ENCODE measurements around the gene NTHL1.

Gene NTHL1

DNA sequence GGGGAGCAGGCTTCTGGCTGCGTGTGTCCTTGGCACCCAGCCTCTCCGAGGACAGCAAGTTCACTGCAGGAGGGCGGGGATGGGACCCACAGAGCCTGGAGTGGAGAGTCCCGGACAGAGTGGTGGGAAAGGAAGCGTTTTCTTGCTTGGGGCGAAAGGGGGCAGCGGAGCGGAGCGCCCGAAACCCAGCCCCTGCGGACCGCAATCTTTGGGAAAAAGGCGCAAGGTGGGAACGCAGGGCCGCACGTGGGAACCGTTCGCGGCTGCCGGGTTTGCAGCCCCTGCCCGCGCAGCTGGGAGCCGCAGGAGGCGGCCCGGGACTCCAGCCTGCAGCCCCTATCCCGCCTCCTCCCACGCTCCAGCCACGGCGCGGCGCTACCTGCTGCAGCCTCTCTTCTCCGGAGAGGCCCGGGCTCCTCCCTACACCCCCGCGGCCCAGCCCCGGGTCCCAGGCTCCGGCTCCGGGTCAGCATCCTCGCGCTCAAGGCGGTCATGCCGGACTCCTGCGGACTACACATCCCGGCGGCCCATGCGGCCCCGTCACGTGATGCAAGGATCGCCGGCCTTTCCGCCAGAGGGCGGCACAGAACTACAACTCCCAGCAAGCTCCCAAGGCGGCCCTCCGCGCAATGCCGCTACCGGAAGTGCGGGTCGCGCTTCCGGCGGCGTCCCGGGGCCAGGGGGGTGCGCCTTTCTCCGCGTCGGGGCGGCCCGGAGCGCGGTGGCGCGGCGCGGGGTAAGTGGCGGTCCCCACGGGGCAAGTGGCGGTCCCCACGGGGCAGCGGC is at the start of gene NTHL1, which contains the start of gene TSC2:
TSS of gene NTHL1 (minus strand) at position 505 of the 786 bp plus-strand sequence. CDS start at position 494, 11 bp downstream.
TSS of gene TSC2 (plus strand) at position 656 of the 786 bp plus-strand sequence. CDS start 631 bp downstream, outside the sequence.
- DNase-seq = peak; percentile 95

DNA sequence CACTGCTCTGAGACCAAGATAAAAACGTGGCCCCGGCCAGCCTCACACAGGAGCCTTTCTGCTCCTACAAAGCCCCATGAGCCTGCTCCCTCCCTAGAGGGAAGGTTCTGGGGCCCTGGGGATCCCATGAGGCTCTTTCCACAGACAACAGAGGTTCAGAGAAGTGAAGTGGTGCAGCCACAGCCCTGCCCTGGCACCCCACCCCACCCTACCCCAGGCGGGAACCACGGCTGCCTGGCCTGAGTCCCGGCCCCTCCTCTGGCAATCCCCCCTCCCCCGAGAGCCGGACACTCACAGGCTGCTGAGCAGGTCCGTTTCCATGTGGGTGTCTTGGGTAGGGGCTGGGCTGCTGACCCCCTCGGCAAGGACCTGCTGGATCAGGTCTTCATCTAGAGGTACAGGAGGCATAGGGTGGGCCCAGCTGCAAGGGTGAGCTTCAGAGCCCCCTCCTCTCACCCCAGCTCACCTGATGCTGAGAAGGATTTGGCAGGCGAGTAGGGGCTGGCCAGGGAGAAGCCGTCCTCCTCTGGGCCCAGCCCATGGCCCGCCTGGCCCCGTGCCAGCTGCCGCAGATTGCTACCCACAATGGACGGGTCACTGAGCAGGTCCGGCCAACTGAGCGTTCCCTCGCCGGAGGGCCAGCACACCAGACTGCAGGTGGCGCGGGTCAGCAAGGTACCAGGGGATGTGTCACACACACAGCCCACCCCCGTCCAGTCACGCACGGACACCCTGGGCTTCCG is 49.4 kb upstream of the NTHL1 start:
- no peak for DNase-seq

GRCh38 chr16:2095918-2096582 is 48.4 kb upstream of the NTHL1 start:
- no peak for DNase-seq

DNA sequence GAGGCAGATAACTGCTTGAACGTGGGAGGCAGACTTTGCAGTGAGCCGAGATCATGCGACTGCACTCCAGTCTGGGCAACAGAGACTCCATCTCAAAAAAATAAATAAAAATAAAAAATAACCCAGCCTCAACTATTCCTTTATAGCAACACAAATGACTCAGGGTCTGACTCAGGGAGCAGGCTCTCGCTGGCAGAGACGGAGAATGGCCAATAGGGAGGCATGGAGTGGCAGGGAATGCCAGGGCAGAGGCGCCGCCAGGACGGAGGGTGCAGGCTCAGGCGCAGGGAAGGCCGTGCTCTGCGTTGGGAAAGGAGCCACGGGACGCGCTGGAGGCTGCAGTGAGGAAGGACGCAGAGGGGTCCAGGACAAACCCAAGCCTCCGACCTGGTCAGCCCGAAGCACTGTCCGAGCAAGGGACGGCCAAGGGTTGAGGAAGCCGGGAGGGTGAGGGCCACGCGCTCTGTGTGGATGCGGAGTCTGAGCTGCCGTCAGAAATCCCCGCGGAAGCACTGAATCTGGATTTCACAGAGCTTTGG is 47.8 kb upstream of the NTHL1 start:
- no peak for DNase-seq

DNA sequence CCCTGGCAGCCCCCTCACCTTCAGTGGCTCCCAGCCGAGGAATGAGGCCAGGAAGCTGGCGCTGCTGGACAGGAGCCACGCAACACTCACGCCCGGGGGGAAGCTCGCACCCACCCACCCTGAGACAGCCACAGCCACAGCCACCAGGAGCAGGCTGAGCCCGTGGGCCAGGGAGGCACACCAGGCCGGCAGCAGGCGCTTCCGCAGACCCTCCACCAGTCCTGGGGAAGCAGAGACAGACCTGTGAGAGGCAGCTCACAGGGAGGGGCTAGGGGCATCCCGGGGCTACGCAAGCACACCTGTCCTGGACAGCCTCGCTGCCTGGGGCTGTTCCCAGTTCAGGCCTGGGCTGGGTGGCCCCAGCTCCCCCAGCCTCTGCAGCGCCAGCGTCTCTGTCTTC is 46.2 kb upstream of the NTHL1 start:
- no peak for DNase-seq

GRCh38 chr16:2092866-2093265 is 45.2 kb upstream of the NTHL1 start:
- no peak for DNase-seq

GRCh38 chr16:2092256-2092620 is 44.6 kb upstream of the NTHL1 start:
- no peak for DNase-seq

- DNase-seq = no peak
Measured at GRCh38 chr16:2091547-2092255, 44.1 kb upstream of the NTHL1 start.

GRCh38 chr16:2090777-2091546 is 43.3 kb upstream of the NTHL1 start:
- no peak for DNase-seq

GRCh38 chr16:2090481-2090776 is 42.8 kb upstream of the NTHL1 start:
- DNase-seq = no peak

GRCh38 chr16:2089706-2090480 is 42.3 kb upstream of the NTHL1 start:
- no peak for DNase-seq

DNA sequence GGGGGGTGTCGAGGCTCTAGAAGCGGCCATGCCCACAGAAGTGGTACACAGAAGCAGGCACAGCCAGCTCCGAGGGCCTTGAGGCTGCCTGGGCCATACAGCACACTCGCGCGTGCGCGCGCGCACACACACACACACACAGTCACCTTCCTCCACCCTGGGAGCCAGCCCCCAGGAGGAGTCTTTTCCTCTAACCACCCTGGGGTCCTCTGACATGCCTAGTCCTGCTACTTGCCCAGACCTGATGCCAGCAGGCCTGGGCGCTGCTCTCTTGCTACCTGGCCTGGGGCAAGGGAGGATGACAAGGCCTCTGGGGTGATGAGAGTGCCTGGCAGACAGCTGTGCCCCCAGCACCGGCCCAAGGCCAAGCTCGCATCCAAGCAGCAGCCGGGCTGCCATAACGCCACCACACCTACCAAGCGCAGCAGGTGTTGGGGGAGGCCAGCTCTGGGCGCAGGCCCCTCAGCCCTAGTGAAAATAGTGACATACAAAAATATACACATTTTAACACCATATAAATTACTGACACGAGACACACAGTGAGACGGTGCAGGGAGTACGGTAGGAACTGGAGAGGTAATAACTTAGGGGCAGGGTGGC is 41.2 kb upstream of the NTHL1 start:
- no peak for DNase-seq

DNA sequence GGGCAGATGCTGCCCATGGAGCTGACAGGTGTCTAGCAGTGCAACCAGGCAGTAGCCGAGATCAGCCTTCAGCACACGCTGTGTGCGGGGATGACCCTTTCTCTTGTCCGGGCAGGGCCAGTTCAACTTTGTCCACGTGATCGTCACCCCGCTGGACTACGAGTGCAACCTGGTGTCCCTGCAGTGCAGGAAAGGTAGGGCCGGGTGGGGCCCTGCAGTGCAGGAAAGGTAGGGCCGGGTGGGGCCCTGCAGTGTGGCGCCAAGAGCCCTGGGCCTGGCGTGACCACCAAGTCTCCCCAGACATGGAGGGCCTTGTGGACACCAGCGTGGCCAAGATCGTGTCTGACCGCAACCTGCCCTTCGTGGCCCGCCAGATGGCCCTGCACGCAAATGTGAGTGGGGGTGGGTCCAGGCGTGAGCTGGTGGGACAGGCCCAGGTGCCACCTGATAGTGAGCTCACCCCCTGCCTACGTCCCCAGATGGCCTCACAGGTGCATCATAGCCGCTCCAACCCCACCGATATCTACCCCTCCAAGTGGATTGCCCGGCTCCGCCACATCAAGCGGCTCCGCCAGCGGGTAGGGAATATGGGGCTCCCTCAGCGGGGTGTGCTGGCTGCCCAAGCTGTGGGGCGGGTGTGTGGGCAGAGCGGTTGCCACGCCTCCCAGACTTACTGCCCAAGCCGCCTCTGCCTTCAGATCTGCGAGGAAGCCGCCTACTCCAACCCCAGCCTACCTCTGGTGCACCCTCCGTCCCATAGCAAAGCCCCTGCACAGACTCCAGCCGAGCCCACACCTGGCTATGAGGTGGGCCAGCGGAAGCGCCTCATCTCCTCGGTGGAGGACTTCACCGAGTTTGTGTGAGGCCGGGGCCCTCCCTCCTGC is 40.4 kb upstream of the NTHL1 start:
- no peak for DNase-seq

DNA sequence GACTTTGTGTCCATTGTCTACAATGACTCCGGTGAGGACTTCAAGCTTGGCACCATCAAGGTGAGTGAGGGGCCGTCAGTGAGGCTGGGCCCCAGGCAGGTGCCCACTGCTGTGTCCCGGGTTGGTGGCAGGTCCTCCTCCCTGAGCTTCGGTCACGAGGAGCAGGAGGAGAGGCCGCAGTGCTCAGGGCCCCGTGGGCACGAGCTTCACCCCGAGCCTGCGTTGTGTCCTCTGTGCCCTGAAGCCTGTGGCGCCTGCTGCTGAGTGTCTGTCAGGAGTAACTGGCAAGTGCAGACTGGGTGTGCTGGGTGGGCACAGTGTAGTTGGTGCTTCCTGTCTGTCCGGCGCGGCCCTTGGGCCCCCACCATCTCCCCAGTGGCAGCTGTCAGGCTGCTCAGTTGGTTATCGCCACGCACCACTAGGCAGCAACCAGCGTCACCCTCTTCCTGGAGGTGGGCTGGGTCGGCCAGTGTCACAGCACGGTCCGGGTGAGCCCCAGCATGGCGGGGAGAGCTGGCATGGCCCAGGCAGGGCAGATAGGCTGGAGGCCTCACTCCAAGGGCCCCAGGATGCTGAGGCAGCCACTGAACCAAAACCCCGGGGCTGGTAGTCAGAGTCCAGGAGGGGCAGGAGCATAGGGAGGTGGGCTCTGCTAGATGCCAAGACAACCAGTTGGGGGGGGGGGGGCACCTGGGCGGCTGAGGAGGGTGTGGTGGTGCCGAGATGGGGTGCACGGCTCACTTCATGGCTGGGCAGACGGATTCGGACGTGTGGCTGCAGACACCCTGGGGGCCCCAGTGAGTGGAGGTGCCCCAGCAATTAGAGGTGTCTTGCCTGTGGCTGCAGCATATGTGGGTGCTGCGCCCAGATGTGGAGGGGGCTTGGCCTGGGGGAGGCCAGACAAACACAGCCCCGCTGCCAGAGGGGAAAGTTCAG is 39.4 kb upstream of the NTHL1 start:
- DNase-seq = no peak

- DNase-seq = no peak
Measured at GRCh38 chr16:2086106-2086742, 38.6 kb upstream of the NTHL1 start.

DNA sequence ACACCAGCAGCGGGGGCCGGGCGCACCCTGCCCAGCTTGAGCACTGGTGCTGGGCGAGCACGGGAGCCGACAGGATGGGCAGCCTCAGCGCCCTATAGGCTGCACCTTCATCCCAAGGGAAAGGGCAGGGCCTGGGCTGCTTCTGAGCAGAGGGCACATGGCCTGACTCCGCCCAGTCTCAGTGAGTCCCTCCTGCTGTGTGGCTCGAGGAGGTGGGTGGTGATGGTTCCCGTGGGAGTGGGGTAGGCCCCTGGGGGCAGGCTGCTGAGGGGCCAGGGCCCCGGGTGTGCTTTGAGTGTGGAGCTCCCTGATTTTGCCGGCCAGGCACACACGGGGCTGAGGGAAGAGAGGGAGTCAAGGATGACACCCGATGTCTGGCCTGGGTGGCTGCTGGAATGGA is 38.0 kb upstream of the NTHL1 start:
- DNase-seq = no peak

DNA sequence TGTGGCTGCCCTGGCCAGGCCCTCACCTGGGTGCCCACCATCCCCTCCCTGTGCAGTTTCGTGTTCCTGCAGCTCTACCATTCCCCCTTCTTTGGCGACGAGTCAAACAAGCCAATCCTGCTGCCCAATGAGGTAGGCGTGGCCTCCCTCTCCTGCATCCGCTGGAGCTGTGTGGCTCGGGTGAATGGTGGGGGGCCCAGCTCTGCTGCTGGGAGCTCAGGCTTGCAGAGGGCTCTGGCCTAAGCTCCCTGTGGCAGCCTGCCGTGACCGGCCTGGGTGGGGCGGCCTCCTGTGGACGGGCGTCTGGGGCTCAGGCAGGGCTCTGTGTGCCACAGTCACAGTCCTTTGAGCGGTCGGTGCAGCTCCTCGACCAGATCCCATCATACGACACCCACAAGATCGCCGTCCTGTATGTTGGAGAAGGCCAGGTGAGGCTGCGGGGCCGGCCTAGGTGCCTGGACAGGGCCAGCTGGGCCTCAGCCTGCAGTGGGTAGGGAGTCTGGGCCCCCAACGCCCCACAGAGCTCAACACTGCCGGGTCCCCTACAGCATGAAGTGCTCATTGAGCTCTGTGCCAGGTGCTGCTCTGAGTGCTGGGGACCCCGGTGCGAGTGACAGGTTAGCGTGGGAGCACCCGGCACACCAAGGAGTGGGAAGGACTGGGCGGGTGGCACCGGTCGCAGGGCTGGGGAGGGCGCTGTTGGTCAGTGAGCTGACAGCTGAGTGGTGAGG is 37.4 kb upstream of the NTHL1 start:
- DNase-seq = no peak
